Fibroblast of lung (primary cell): Measurements from ENCODE around the gene GNAZ.

ENCODE experiments used
- EZH2 ChIP-seq: IDR thresholded peaks from 2 replicates; pipeline ENCODE4 v1.5.1; 2012; ENCODE audit warnings: low read length, control low read depth, mild to moderate bottlenecking; ENCODE audit errors: missing control alignments
- TF ChIP-seq, protein P1 (sequence below), 2 donors: IDR thresholded peaks in 1 of 2; conservative IDR thresholded peaks in 1 of 2; 1 replicate in 1 of 2; 2 replicates in 1 of 2; pipeline ENCODE4 v1.5.1; 2011 to 2012; ENCODE audit warnings: low read length in 2 of 2, control low read depth in 1 of 2, inconsistent platforms in 1 of 2, low read depth in 1 of 2, mild to moderate bottlenecking in 1 of 2

DNA sequence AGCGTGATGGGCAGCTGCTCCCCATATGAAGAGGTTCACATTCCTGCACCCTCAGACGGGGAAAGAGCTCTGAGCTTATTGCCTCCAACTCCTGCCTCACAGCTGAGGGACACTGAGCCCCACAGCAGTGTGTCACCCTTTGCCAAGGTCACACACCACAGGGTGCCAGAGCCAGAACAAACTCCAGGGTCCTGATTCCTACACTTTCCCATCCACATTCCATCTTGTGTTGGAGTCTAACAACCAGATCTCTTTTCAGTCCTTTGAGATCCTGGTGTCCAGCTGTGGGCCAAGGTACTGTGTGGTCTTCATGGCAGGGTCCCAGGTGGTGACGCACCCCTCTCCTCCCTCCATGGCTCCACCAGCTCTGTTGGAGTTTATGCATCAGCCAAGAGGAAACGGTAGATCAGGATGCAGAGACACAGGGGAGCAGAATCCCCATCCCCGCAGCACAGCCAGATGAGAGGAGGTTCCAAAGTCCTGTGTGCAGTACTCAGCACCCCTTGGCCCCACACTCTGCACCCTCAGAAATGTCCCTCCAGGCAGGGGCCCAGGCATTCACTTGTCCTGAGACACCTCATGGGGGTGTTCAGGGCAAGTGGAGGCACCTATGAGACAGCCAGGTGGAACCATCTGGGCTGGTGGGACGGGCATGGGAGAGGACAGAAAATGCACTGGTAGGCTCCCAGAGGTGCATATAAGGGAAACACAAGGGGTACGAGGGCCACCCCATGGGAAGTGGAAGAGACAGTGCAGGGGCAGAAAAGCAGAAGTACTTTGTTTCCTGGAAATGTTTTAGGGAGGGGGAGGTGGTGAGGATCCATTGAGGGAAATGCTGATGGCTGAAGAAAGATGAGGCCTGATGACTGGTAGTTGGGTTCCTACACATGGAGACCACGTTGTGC, 32.6 kb upstream of the GNAZ start:
- TF ChIP-seq, protein P1, sequence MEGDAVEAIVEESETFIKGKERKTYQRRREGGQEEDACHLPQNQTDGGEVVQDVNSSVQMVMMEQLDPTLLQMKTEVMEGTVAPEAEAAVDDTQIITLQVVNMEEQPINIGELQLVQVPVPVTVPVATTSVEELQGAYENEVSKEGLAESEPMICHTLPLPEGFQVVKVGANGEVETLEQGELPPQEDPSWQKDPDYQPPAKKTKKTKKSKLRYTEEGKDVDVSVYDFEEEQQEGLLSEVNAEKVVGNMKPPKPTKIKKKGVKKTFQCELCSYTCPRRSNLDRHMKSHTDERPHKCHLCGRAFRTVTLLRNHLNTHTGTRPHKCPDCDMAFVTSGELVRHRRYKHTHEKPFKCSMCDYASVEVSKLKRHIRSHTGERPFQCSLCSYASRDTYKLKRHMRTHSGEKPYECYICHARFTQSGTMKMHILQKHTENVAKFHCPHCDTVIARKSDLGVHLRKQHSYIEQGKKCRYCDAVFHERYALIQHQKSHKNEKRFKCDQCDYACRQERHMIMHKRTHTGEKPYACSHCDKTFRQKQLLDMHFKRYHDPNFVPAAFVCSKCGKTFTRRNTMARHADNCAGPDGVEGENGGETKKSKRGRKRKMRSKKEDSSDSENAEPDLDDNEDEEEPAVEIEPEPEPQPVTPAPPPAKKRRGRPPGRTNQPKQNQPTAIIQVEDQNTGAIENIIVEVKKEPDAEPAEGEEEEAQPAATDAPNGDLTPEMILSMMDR (conservative IDR thresholded peaks at IDR 0.05 in 1 of 2, IDR thresholded peaks at IDR 0.05 in 1 of 2; ENCODE audit: low read depth in 1 of 2, low read length in 2 of 2) = no peak
- TF ChIP-seq EZH2 = no peak
